ENCODE data around the gene SF3B1.
"Not testable (repeated sequence)": the region's sequence is repeated elsewhere in the genome, so short reads cannot be mapped to it uniquely, and the experiment has no call there.

Gene SF3B1

DNA sequence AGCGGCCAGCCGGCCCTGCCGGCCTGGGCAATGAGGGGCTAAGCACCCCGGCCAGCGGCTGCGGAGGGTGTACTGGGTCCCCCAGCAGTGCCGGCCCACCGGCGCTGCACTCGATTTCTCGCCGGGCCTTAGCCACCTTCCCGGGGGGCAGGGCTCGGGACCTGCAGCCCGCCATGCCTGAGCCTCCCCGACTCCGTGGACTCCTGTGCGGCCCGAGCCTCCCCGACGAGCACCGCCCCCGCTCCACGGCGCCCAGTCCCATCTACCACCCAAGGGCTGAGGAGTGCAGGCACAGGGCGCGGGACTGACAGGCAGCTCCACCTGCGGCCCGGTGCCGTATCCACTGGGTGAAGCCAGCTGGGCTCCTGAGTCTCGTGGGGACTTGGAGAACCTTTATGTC is 64.2 kb downstream of the SF3B1 start:
- H3K4me1 Mint-ChIP-seq = peaks cover 29% of the 10 kb centered on the region
- not testable (repeated sequence) for H3K27ac Mint-ChIP-seq, H3K9me3 Mint-ChIP-seq, H3K36me3 Mint-ChIP-seq, H3K27me3 Mint-ChIP-seq, H3K4me3 Mint-ChIP-seq

- H3K36me3 Mint-ChIP-seq = no peaks in the 10 kb centered on the region
- no peaks in the 10 kb centered on the region for H3K9me3 Mint-ChIP-seq
- H3K27ac Mint-ChIP-seq = peak overlapping the region; percentile 71
- H3K4me3 Mint-ChIP-seq = no peak overlapping the region
- H3K4me1 Mint-ChIP-seq = peaks cover 28% of the 10 kb centered on the region
- H3K27me3 Mint-ChIP-seq = no peaks in the 10 kb centered on the region
These were observed 64.9 kb downstream of the SF3B1 start for GRCh38 chr2:197369933-197370320.

GRCh38 chr2:197369228-197369932 is 65.4 kb downstream of the SF3B1 start:
- Mint-ChIP-seq H3K27ac (peak overlapping the region; percentile 71), H3K36me3 (no peaks in the 10 kb centered on the region), H3K4me1 (peaks cover 23% of the 10 kb centered on the region), H3K4me3 (no peak overlapping the region), H3K27me3 (no peaks in the 10 kb centered on the region), H3K9me3 (no peaks in the 10 kb centered on the region)

DNA sequence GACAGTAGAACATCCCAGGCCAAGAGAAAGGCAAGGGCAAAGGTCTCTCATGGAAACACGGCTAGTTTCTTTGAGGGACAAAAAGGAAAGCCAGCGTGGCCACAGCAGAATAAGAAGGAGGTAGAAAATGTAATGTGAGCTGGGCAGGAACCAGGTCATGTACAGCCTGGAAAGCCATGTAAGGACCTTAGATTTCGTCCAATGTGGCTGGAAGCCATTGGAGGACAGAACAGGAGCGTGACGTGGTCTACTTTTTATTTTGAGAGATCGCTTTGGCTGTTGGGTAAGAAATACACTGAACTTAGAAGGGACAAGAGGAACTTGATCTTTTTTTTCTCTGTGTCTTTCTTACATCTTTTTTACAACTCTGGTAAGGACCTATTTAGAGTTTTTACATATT is 66.4 kb downstream of the SF3B1 start:
- no peaks in the 10 kb centered on the region for H3K9me3 Mint-ChIP-seq
- no peaks in the 10 kb centered on the region for H3K36me3 Mint-ChIP-seq
- no peaks in the 10 kb centered on the region for H3K27me3 Mint-ChIP-seq
- peaks cover 23% of the 10 kb centered on the region for H3K4me1 Mint-ChIP-seq
- H3K4me3 Mint-ChIP-seq = no peak overlapping the region
- no peak overlapping the region for H3K27ac Mint-ChIP-seq

DNA sequence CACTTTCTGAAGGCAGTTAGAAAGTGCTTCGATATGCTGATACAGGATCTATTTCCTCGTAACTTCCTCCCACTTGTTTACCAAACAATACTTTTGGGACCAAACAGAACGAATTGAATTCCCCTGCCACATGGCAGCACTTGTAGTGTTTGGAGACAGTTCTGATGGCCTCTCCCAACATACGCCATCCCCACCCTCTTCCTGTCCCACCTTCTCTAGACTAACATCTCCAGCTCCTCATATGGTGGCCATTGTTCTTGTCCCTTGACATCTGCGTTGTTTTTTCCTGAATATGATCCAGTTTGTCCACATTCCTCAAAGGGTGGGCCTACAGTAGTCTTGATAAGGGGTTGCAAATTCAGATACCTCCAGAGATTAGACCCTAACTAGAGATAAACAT is 70.8 kb downstream of the SF3B1 start:
- no peaks in the 10 kb centered on the region for H3K27me3 Mint-ChIP-seq
- no peak overlapping the region for H3K4me3 Mint-ChIP-seq
- no peak overlapping the region for H3K27ac Mint-ChIP-seq
- peaks cover 17% of the 10 kb centered on the region for H3K4me1 Mint-ChIP-seq
- H3K9me3 Mint-ChIP-seq = no peaks in the 10 kb centered on the region
- no peaks in the 10 kb centered on the region for H3K36me3 Mint-ChIP-seq

- Mint-ChIP-seq H3K36me3 (no peaks in the 10 kb centered on the region), H3K9me3 (no peaks in the 10 kb centered on the region), H3K4me1 (peaks cover 34% of the 10 kb centered on the region), H3K27ac (no peak overlapping the region), H3K27me3 (no peaks in the 10 kb centered on the region), H3K4me3 (no peak overlapping the region)
These were observed 74.1 kb downstream of the SF3B1 start for GRCh38 chr2:197360744-197361156.

- H3K27me3 Mint-ChIP-seq = no peaks in the 10 kb centered on the region
- H3K36me3 Mint-ChIP-seq = no peaks in the 10 kb centered on the region
- no peak overlapping the region for H3K4me3 Mint-ChIP-seq
- H3K4me1 Mint-ChIP-seq = peaks cover 34% of the 10 kb centered on the region
- no peak overlapping the region for H3K27ac Mint-ChIP-seq
- H3K9me3 Mint-ChIP-seq = no peaks in the 10 kb centered on the region
These were observed 75.0 kb downstream of the SF3B1 start for GRCh38 chr2:197359859-197360258.

GRCh38 chr2:197358931-197359330 is 75.9 kb downstream of the SF3B1 start:
- H3K27ac Mint-ChIP-seq = peak overlapping the region; percentile 78
- H3K27me3 Mint-ChIP-seq = no peaks in the 10 kb centered on the region
- no peak overlapping the region for H3K4me3 Mint-ChIP-seq
- no peaks in the 10 kb centered on the region for H3K9me3 Mint-ChIP-seq
- no peaks in the 10 kb centered on the region for H3K36me3 Mint-ChIP-seq
- peaks cover 31% of the 10 kb centered on the region for H3K4me1 Mint-ChIP-seq

DNA sequence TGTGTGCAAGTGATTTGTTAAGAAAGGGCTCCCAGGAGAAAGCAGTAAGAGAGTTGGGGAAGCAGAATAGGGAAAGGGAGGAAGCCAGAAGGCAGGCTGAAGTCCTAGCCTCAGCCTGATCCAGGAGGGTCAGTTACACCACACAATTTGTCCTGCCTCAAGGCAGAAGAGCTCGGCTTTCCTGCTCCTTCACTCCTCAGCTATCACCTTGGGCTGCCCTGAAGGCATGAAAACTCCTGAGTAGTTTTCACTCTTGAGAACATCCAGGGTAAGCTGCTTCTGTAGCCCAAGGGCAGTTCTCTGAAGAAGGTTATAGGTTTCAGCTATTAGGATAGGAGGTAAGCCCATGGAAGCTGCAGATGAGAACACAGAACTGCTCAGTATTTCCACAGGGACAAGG is 76.8 kb downstream of the SF3B1 start:
- Mint-ChIP-seq H3K4me3 (no peak overlapping the region), H3K9me3 (no peaks in the 10 kb centered on the region), H3K4me1 (peaks cover 30% of the 10 kb centered on the region), H3K27ac (no peak overlapping the region), H3K36me3 (no peaks in the 10 kb centered on the region), H3K27me3 (no peaks in the 10 kb centered on the region)

GRCh38 chr2:197356136-197356535 is 78.7 kb downstream of the SF3B1 start:
- Mint-ChIP-seq H3K9me3 (no peaks in the 10 kb centered on the region), H3K4me3 (no peak overlapping the region), H3K4me1 (peaks cover 30% of the 10 kb centered on the region), H3K27ac (peak overlapping the region; percentile 82), H3K36me3 (no peaks in the 10 kb centered on the region), H3K27me3 (no peaks in the 10 kb centered on the region)

GRCh38 chr2:197354169-197354558 is 80.7 kb downstream of the SF3B1 start:
- Mint-ChIP-seq H3K9me3 (no peaks in the 10 kb centered on the region), H3K4me1 (peaks cover 25% of the 10 kb centered on the region), H3K27ac (no peak overlapping the region), H3K36me3 (no peaks in the 10 kb centered on the region), H3K4me3 (no peak overlapping the region), H3K27me3 (no peaks in the 10 kb centered on the region)

DNA sequence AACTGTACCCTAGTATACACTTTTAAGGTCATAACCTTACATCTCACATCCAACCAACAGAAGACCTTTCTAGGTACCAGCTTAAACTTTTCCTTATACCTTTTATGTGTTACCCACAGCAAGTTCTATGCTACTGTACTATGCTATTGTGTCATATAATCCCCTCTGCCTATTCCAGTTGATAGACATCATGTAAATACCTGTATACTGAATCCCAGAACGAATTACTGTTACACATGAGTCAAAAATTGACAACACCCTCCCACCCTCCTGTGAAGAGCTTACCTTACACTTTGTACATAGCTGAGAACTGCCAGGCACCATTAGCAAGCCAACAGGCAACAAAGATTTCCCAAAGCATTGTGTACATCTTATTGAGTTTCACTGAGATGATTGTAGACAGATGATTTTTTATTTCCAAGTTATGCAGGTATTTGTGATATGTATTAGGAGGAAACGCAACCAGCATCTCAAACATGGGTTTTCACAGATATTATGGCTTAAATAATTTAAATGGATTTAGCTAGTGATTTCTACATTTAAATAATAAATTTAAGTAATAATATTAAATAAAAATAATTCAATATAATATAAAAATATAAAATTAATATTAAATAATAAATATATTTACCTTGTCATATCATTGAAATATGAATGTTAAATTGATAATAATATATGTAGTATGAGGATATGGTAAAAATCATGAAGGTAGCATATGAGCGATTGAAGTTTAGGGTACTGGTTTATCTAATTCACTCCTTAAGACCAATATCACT is 81.2 kb downstream of the SF3B1 start:
- no peaks in the 10 kb centered on the region for H3K27me3 Mint-ChIP-seq
- H3K36me3 Mint-ChIP-seq = no peaks in the 10 kb centered on the region
- H3K4me1 Mint-ChIP-seq = peaks cover 19% of the 10 kb centered on the region
- no peaks in the 10 kb centered on the region for H3K9me3 Mint-ChIP-seq
- no peak overlapping the region for H3K27ac Mint-ChIP-seq
- H3K4me3 Mint-ChIP-seq = no peak overlapping the region

DNA sequence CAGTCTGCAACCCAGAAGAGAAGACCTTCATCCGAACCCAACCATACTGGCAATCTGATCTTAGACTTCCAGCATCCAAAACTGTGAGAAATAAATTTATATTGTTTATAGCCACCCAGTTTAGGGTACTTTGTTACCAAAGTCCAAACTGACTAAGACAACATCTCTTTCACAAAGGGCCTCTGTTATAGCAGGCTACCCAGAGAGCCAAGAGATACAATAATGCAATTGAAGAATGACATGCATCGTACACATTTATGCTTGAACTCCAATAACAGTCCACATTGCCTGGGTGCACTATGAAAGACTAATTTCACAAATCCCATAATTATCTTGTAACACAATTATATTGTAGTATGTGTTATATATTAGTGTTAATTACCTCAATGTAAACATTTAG is 85.1 kb downstream of the SF3B1 start:
- Mint-ChIP-seq H3K4me1 (peaks cover 13% of the 10 kb centered on the region), H3K36me3 (no peaks in the 10 kb centered on the region), H3K9me3 (no peaks in the 10 kb centered on the region), H3K27ac (no peak overlapping the region), H3K27me3 (no peaks in the 10 kb centered on the region), H3K4me3 (no peak overlapping the region)

- H3K9me3 Mint-ChIP-seq = no peaks in the 10 kb centered on the region
- no peak overlapping the region for H3K4me3 Mint-ChIP-seq
- H3K4me1 Mint-ChIP-seq = peaks cover 13% of the 10 kb centered on the region
- H3K27me3 Mint-ChIP-seq = no peaks in the 10 kb centered on the region
- H3K36me3 Mint-ChIP-seq = no peaks in the 10 kb centered on the region
- H3K27ac Mint-ChIP-seq = no peak overlapping the region
These were observed 86.0 kb downstream of the SF3B1 start for GRCh38 chr2:197348721-197349360.

GRCh38 chr2:197345846-197346370 is 88.9 kb downstream of the SF3B1 start:
- Mint-ChIP-seq H3K9me3 (no peaks in the 10 kb centered on the region), H3K27ac (no peak overlapping the region), H3K4me3 (no peak overlapping the region), H3K27me3 (no peaks in the 10 kb centered on the region), H3K36me3 (no peaks in the 10 kb centered on the region), H3K4me1 (peaks cover 16% of the 10 kb centered on the region)

DNA sequence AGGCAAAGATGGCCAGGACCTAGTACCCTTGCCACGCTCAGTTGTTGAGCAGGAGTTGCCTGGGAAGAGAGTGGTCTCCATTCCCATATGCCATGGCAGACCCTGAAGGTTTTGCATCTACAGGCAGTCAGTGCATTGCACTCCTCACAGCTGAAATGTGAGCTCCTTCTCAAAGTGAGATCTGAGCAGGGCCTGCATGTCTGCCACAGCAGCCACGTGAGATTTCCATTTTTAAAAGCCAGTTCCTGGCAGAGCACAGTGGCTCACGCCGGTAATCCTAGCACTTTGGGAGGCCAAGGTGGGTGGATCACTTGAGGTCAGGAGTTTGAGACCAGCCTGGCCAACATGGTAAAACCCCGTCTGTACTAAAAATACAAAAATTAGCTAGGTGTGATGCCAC is 90.9 kb downstream of the SF3B1 start:
- H3K9me3 Mint-ChIP-seq, H3K27me3 Mint-ChIP-seq, H3K4me3 Mint-ChIP-seq, H3K36me3 Mint-ChIP-seq, H3K27ac Mint-ChIP-seq: not testable (repeated sequence)
- peaks cover 27% of the 10 kb centered on the region for H3K4me1 Mint-ChIP-seq

Data from activated naive CD4-positive, alpha-beta T cell treated with anti-CD3 and anti-CD28 coated beads, Interleukin-2, amount 50 U/mL, for 24 hours (primary cell).